ENCODE results near the gene VTI1B.

The VTI1B gene

GRCh38 chr14:67643713-67644112, 30.7 kb downstream of the VTI1B start:
- ATAC-seq = no peak; the same call in 2 of the 3 replicates
- TF ChIP-seq CREB5 (CRISPR knock-in tag; IDR thresholded peaks at IDR 0.05; ENCODE audit: low read depth) (no peak), PPARA (CRISPR knock-in tag; IDR thresholded peaks at IDR 0.05; ENCODE audit: borderline replicate concordance) (no peak), SNAI2 (CRISPR knock-in tag; IDR thresholded peaks at IDR 0.05) (no peak), POU6F1 (CRISPR knock-in tag; IDR thresholded peaks at IDR 0.05; ENCODE audit: borderline replicate concordance, low read depth) (no peak), ZFP3 (CRISPR knock-in tag; IDR thresholded peaks at IDR 0.05) (no peak), ZFP30 (CRISPR knock-in tag; IDR thresholded peaks at IDR 0.05) (no peak), BACH2 (CRISPR knock-in tag; IDR thresholded peaks at IDR 0.05; ENCODE audit: borderline replicate concordance) (no peak)

- TF ChIP-seq CSRNP3 (CRISPR knock-in tag; IDR thresholded peaks at IDR 0.05) (no peak), CSDC2 (CRISPR knock-in tag; IDR thresholded peaks at IDR 0.05) (no peak), TSHZ2 (CRISPR knock-in tag; IDR thresholded peaks at IDR 0.05) (no peak), RARB (CRISPR knock-in tag; IDR thresholded peaks at IDR 0.05) (no peak)
- ATAC-seq = no peak
Measured at GRCh38 chr14:67641902-67642749, 32.3 kb downstream of the VTI1B start.

- ATAC-seq = no peak
- TF ChIP-seq PPARA (CRISPR knock-in tag; IDR thresholded peaks at IDR 0.05; ENCODE audit: borderline replicate concordance) (no peak), CREB5 (CRISPR knock-in tag; IDR thresholded peaks at IDR 0.05; ENCODE audit: low read depth) (no peak), TSHZ2 (CRISPR knock-in tag; IDR thresholded peaks at IDR 0.05) (no peak), ZC3H10 (CRISPR knock-in tag; IDR thresholded peaks at IDR 0.05) (no peak), OSR1 (CRISPR knock-in tag; IDR thresholded peaks at IDR 0.05) (no peak), ESRRG (CRISPR knock-in tag; IDR thresholded peaks at IDR 0.05) (no peak)
Measured at GRCh38 chr14:67641480-67641879, 33.0 kb downstream of the VTI1B start.

- no peak for ATAC-seq
- TF ChIP-seq BACH2 (CRISPR knock-in tag; IDR thresholded peaks at IDR 0.05; ENCODE audit: borderline replicate concordance) (no peak), ZFP30 (CRISPR knock-in tag; IDR thresholded peaks at IDR 0.05) (no peak), ZC3H10 (CRISPR knock-in tag; IDR thresholded peaks at IDR 0.05) (no peak), TOX (CRISPR knock-in tag; IDR thresholded peaks at IDR 0.05; ENCODE audit: borderline replicate concordance) (no peak), CREB5 (CRISPR knock-in tag; IDR thresholded peaks at IDR 0.05; ENCODE audit: low read depth) (no peak), ESRRG (CRISPR knock-in tag; IDR thresholded peaks at IDR 0.05) (no peak), TSHZ2 (CRISPR knock-in tag; IDR thresholded peaks at IDR 0.05) (no peak), ARNTL (CRISPR knock-in tag; IDR thresholded peaks at IDR 0.05; ENCODE audit: borderline replicate concordance, low read depth) (no peak), OSR1 (CRISPR knock-in tag; IDR thresholded peaks at IDR 0.05) (no peak)
Measured at GRCh38 chr14:67638642-67639041, 35.8 kb downstream of the VTI1B start.

Measured in SK-N-SH treated with all-trans-retinoic acid at 6 μM for 48 hours (cell line).